ENCODE data around the gene MBOAT7. TPM values are rescaled to one million over a fixed set of nuclear protein-coding genes. Genes with fewer than 3 reads are reported as not detected.
A peak's percentile ranks its signal among the peaks of the same experiment; 100 is the strongest.

Gene MBOAT7
- total and polyA plus RNA-seq, 2 of the 8 experiments (the other 6 are each of a cell fraction or from before 2014, with no cell fraction given), result 85.5 to 90.9 TPM

DNA sequence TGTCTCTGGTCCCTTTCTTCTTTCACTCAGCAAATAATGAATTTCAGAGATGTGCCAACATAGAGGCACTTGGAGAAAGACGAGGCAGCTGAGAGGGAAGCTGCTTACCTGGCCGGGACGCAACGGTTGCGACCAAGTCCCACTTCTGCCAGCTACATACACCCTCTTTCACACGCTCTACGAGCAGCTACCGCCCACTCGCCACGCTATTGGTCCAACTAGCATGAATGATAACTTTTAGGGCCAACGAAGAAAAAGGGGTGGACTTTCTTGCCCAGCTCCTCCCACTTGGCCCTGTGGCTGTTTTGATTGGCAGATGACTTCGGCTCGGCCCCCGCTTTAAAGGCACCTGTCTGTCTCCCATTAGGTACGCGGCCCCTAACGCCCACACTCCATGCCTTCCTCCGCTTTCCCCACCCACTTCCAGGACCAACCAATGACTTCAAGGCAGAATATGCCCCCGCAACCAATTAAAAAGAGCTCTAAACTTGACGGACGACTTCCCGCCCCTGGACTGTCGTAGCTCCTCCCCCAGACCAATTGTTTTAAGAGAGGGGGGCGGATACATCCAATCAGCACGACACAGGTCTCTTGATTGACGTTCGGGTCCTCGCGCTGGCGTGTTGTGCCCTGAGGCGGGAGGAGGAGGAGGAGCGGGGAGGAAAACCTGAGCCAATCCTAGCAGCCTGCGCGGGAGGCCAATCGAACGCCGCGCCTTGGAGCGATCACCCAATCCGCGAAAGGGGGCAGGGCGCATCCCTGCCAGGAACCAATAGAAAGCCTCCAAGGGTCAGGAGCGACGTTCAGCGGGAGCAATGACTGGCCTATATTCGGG, 52.3 kb downstream of the MBOAT7 start (continued):
- no peak for TF ChIP-seq CBX5 (IDR thresholded peaks at IDR 0.05; ENCODE audit: low read depth, low read length)
- TF ChIP-seq ASH2L (IDR thresholded peaks at IDR 0.05; ENCODE audit: low read length), result no peak
- TF ChIP-seq PHF8 (conservative IDR thresholded peaks at IDR 0.05; ENCODE audit: low read depth, low read length), result no peak
- TF ChIP-seq TBP (IDR thresholded peaks at IDR 0.05; ENCODE audit: low read depth, low read length), result peak; percentile 64
- TF ChIP-seq EGR1 (IDR thresholded peaks at IDR 0.05; ENCODE audit: borderline replicate concordance, low read depth, low read length), result peak; percentile 82; the same call in 1 of the 2 replicates
- TF ChIP-seq CHD2 (IDR thresholded peaks at IDR 0.05; ENCODE audit: low read length), result peak; percentile 94
- peak in 1 of 2 experiments; percentile 82; a peak in 2 of 3 replicates for TF ChIP-seq POLR2A (IDR thresholded peaks at IDR 0.05; ENCODE audit: control extremely low read depth in 1 of 2, low read depth in 2 of 2, low read length in 2 of 2)
- no peak for TF ChIP-seq RFX5 (IDR thresholded peaks at IDR 0.05; ENCODE audit: borderline replicate concordance, low read depth, low read length)
- TF ChIP-seq GABPA (IDR thresholded peaks at IDR 0.05; ENCODE audit: borderline replicate concordance, insufficient read depth, low read length), result no peak
- TF ChIP-seq CTBP2 (IDR thresholded peaks at IDR 0.05; ENCODE audit: borderline replicate concordance, insufficient read depth, insufficient read length, low read length), result no peak
- no peak for TF ChIP-seq FOSL1 (IDR thresholded peaks at IDR 0.05; ENCODE audit: insufficient read depth, low read depth, low read length)
- TF ChIP-seq POLR2AphosphoS5 (IDR thresholded peaks at IDR 0.05; ENCODE audit: low read depth, low read length), result peak; percentile 90
- no peak for TF ChIP-seq RNF2 (IDR thresholded peaks at IDR 0.05; ENCODE audit: borderline replicate concordance, low read depth, low read length, missing control alignments, poor library complexity, severe bottlenecking)
- TF ChIP-seq BACH1 (IDR thresholded peaks at IDR 0.05; ENCODE audit: low read length), result no peak
- TF ChIP-seq HDAC6 (IDR thresholded peaks at IDR 0.05; ENCODE audit: low read depth, low read length), result no peak
- TF ChIP-seq KDM4A (IDR thresholded peaks at IDR 0.05; ENCODE audit: low read depth, low read length, severe bottlenecking), result peak; percentile 63
- TF ChIP-seq, protein P1, sequence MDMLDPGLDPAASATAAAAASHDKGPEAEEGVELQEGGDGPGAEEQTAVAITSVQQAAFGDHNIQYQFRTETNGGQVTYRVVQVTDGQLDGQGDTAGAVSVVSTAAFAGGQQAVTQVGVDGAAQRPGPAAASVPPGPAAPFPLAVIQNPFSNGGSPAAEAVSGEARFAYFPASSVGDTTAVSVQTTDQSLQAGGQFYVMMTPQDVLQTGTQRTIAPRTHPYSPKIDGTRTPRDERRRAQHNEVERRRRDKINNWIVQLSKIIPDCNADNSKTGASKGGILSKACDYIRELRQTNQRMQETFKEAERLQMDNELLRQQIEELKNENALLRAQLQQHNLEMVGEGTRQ (IDR thresholded peaks at IDR 0.05; ENCODE audit: low read length), result no peak
- peak; percentile 10 for TF ChIP-seq TAF7 (optimal IDR thresholded peaks at IDR 0.05; ENCODE audit: borderline replicate concordance, low read depth, low read length)
- TF ChIP-seq ZNF274 (IDR thresholded peaks at IDR 0.05; ENCODE audit: borderline replicate concordance, extremely low read depth, low read length), result no peak
- TF ChIP-seq CREB1 (IDR thresholded peaks at IDR 0.05), result peak; percentile 59
- TF ChIP-seq, protein P2, sequence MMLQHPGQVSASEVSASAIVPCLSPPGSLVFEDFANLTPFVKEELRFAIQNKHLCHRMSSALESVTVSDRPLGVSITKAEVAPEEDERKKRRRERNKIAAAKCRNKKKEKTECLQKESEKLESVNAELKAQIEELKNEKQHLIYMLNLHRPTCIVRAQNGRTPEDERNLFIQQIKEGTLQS (IDR thresholded peaks at IDR 0.05; ENCODE audit: insufficient read depth, low read depth, low read length), result no peak
- peak in 1 of 2 experiments; percentile 67; a peak in 2 of 4 replicates for TF ChIP-seq SIN3A (conservative IDR thresholded peaks at IDR 0.05 in 1 of 2, IDR thresholded peaks at IDR 0.05 in 1 of 2; ENCODE audit: low read depth in 1 of 2, low read length in 2 of 2)
